ENCODE data around the gene TAPT1. TPM values are rescaled to one million over a fixed set of nuclear protein-coding genes. Genes with fewer than 3 reads are reported as not detected.

Gene TAPT1
- total and polyA plus RNA-seq, 2 donors (not counting 3 experiments of a cell fraction or from before 2014, with no cell fraction given), result 6.9 to 17.5 TPM

GRCh38 chr4:16192631-16193518, 33.4 kb downstream of the TAPT1 start:
- Histone ChIP-seq H3K4me3 (replicated peaks in 1 of 3; ENCODE audit: insufficient read depth in 1 of 3, low read depth in 1 of 3, low read length in 3 of 3) (no peak overlapping the region), H2AFZ (ENCODE audit: low read depth, low read length) (no peak overlapping the region), H3K4me1 (ENCODE audit: control insufficient read depth, extremely low read depth, insufficient read depth, low read length) (peaks cover 16% of the 10 kb centered on the region), H3K9me1 (replicated peaks; ENCODE audit: control insufficient read depth, extremely low read depth, insufficient read depth, low read length) (no peaks in the 10 kb centered on the region), H3K27me3 (ENCODE audit: control insufficient read depth in 2 of 2, insufficient read depth in 2 of 2, low read length in 2 of 2) (no peaks in the 10 kb centered on the region), H3K4me2 (ENCODE audit: insufficient read depth, low read length) (no peak overlapping the region), H3K27ac (ENCODE audit: insufficient read depth, low read depth, low read length) (no peak overlapping the region), H4K20me1 (replicated peaks; ENCODE audit: control insufficient read depth, extremely low read depth, insufficient read depth, low read length) (no peaks in the 10 kb centered on the region), H3K79me2 (ENCODE audit: control insufficient read depth, insufficient read depth, low read length) (no peaks in the 10 kb centered on the region), H3K9ac (replicated peaks; ENCODE audit: extremely low read depth, insufficient read depth, low read length) (no peak overlapping the region), H3K9me3 (replicated peaks; ENCODE audit: control insufficient read depth, insufficient read depth, low read length) (no peaks in the 10 kb centered on the region), H3K36me3 (ENCODE audit: control insufficient read depth in 2 of 2, extremely low read depth in 1 of 2, insufficient read depth in 2 of 2, low read length in 2 of 2) (peaks cover 3 to 5% of the 10 kb centered on the region in 2 experiments)
- POLR2A ChIA-PET, result no interaction called here
- TF ChIP-seq EZH2 (IDR thresholded peaks at IDR 0.05; ENCODE audit: borderline replicate concordance, low read depth, low read length, severe bottlenecking), result no peak
- no peak for TF ChIP-seq POLR2A (IDR thresholded peaks at IDR 0.05; ENCODE audit: low read depth, low read length)
- no peak for TF ChIP-seq FOS (IDR thresholded peaks at IDR 0.05; ENCODE audit: borderline replicate concordance, insufficient read depth, low read length)
- no peak for TF ChIP-seq MAX (IDR thresholded peaks at IDR 0.05; ENCODE audit: insufficient read depth, insufficient read length)
- TF ChIP-seq MYC (IDR thresholded peaks at IDR 0.05; ENCODE audit: low read depth, low read length), result no peak
- TF ChIP-seq CTCF (IDR thresholded peaks at IDR 0.05; ENCODE audit: extremely low read depth in 1 of 2, insufficient read depth in 1 of 2, low read depth in 1 of 2, low read length in 2 of 2), result no peak
- no peak for TF ChIP-seq POLR2AphosphoS5 (IDR thresholded peaks at IDR 0.05; ENCODE audit: insufficient read depth, low read depth, low read length)
- no peak for FAIRE-seq
- dilution Hi-C loops (cut with MboI; ENCODE audit: extremely low pct_ligation_motif_present, low sequenced_read_pairs), result no loop called here
- BruUV-seq (replicated peaks), result no TSS peak
- intact Hi-C loops (cut with micrococcal nuclease), result loop anchor here (10.0 kb wide), 1 partner anchor 718 kb away; no protein-coding TSS in a partner anchor
- CTCF ChIA-PET, result interaction anchor here (0.9 to 5.7 kb wide), 3 partner anchors 15 to 311 kb away, joined by 3 to 79 read pairs (median 3); no protein-coding TSS in a partner anchor
- peak; percentile 54 for DNase-seq (ENCODE audit: low read depth, low spot score)
